Psoas muscle (tissue), 8 donors: ENCODE data around the gene DUSP16. TPM values are rescaled to one million over a fixed set of nuclear protein-coding genes. Genes with fewer than 3 reads are reported as not detected.

Experiments
- ATAC-seq, 4 donors: fragments of 200-7000 bp; cut with Tn5 transposase; one replicate each; pipeline ENCODE4 v1.9.1; 2020; ENCODE audit warnings: moderate library complexity in 3 of 4, mild to moderate bottlenecking in 2 of 4
- DNase-seq, 2 donors: peaks; one replicate each; pipeline ENCODE4 v3.0.0-alpha.2; 2020
- H3K27ac ChIP-seq: fragments of 200-600 bp; one replicate; pipeline ENCODE4 v1.8.0; 2022
- H3K27me3 ChIP-seq, 3 donors: fragments of 200-600 bp in 1 of 3; one replicate each; pipeline versions ENCODE4 v1.6.1 to v1.8.0; 2013 to 2022; ENCODE audit warnings: low read length in 2 of 3, mild to moderate bottlenecking in 2 of 3, moderate library complexity in 1 of 3; ENCODE audit not compliant: insufficient read depth in 3 of 3
- H3K36me3 ChIP-seq, 2 donors: fragments of 200-600 bp in 1 of 2; one replicate each; pipeline versions ENCODE4 v1.6.1 to v1.8.0; 2013 to 2022; ENCODE audit warnings: low read depth in 1 of 2, mild to moderate bottlenecking in 1 of 2, moderate library complexity in 1 of 2; ENCODE audit not compliant: insufficient read depth in 1 of 2
- H3K4me1 ChIP-seq: fragments of 200-600 bp; one replicate; pipeline ENCODE4 v1.8.0; 2022
- H3K4me3 ChIP-seq: fragments of 200-600 bp; one replicate; pipeline ENCODE4 v1.8.0; 2022; ENCODE audit warnings: mild to moderate bottlenecking
- H3K9me3 ChIP-seq: fragments of 200-600 bp; one replicate; pipeline ENCODE4 v1.8.0; 2022
- CTCF ChIP-seq: fragments of 200-600 bp; IDR thresholded peaks from one replicate; pipeline ENCODE4 v1.8.0; 2022; ENCODE audit warnings: antibody characterized with exemption
- WGBS, 3 donors: extraction: QIAGEN DNeasy Blood & Tissue Kit; methylation state at CpG; one replicate each; pipeline versions ENCODE4 v1.1.6 to v1.1.7; 2013; 5-methylcytosine and 5-hydroxymethylcytosine counted together
- intact Hi-C, 2 donors: fragments of 100-400 bp; cut with DNase I; formaldehyde crosslinking; loops; one replicate each; pipeline versions ENCODE4 v1.11.0 to v1.14.2; 2022
- polyA plus RNA-seq, 3 donors: library from polyadenylated mRNA; stranded (reverse); fragments of 200-250 nt; gene quantifications; one replicate each; pipeline ENCODE4 v1.2.3, GENCODE V29; 2013
- total RNA-seq, 4 donors: library from RNA; stranded (reverse); fragmentation: NEBNext Ultra II Directional in 2 of 4; extraction: Animal tissue kit (Norgen Biotek cat#: 25700) in 2 of 4; gene quantifications; one replicate each; pipeline versions ENCODE4 v1.2.1 to v1.2.4, GENCODE V29; 2021 to 2023
- donor health status: healthy with polysubstance abuse.
- donor health status: DM: no; HTN: no; CAD: no; lungs with moderate emphysema.
- donor health status: Bipolar disorder and iron deficiency.
- donor health status: healthy.
- donor health status: DM: yes; HTN: yes; CAD: no.
- donor health status: DM: no; HTN: no; CAD: no.
- donor health status: DM: no; HTN: no; CAD: no.
- donor health status: DM: yes; HTN: yes; CAD: no.

DUSP16 gene
- total and polyA plus RNA-seq, 7 donors = 3.3 to 23.8 (median 14.2) TPM

GRCh38 chr12:12470751-12471306 is 91.8 kb downstream of the DUSP16 start:
- H3K27ac ChIP-seq = no peak overlapping the region
- H3K4me3 ChIP-seq = no peak overlapping the region
- no peak for TF ChIP-seq CTCF
- H3K27me3 ChIP-seq = no peaks in the 10 kb centered on the region
- H3K36me3 ChIP-seq = peaks cover 0 to 19% of the 10 kb centered on the region in 2 donors
- 73 to 80% (median 77%) methylated on average over 7 of the region's 7 CpGs for WGBS, 3 donors
- intact Hi-C loops = no loop called here
- no peak for ATAC-seq
- DNase-seq = no peak
- peaks cover 4% of the 10 kb centered on the region for H3K4me1 ChIP-seq
- no peaks in the 10 kb centered on the region for H3K9me3 ChIP-seq

GRCh38 chr12:12469386-12469785 is 93.3 kb downstream of the DUSP16 start:
- peaks cover 0 to 16% of the 10 kb centered on the region in 2 donors for H3K36me3 ChIP-seq
- DNase-seq (no peak), ATAC-seq (no peak)
- no peaks in the 10 kb centered on the region for H3K9me3 ChIP-seq
- TF ChIP-seq CTCF = no peak
- no peak overlapping the region for H3K4me3 ChIP-seq
- H3K27ac ChIP-seq = no peak overlapping the region
- 88 to 95% (median 92%) methylated on average over 7 of the region's 7 CpGs for WGBS, 3 donors
- intact Hi-C loops = no loop called here
- no peaks in the 10 kb centered on the region for H3K27me3 ChIP-seq
- peaks cover 4% of the 10 kb centered on the region for H3K4me1 ChIP-seq

- no peaks in the 10 kb centered on the region for H3K9me3 ChIP-seq
- WGBS, 3 donors = 84 to 99% (median 94%) methylated on average over 3 of the region's 3 CpGs
- H3K27me3 ChIP-seq = no peaks in the 10 kb centered on the region
- ATAC-seq (no peak), DNase-seq (no peak)
- peaks cover 0 to 14% of the 10 kb centered on the region in 2 donors for H3K36me3 ChIP-seq
- intact Hi-C loops = no loop called here
- H3K4me3 ChIP-seq = no peak overlapping the region
- H3K27ac ChIP-seq = no peak overlapping the region
- no peak for TF ChIP-seq CTCF
- peaks cover 4% of the 10 kb centered on the region for H3K4me1 ChIP-seq
Measured at GRCh38 chr12:12468575-12468974, 94.1 kb downstream of the DUSP16 start.

GRCh38 chr12:12467688-12468261 is 94.9 kb downstream of the DUSP16 start:
- ATAC-seq (peak; percentile 69 to 76 (median 70)), DNase-seq (no peak)
- 52 to 75% (median 57%) methylated on average over 14 of the region's 14 CpGs for WGBS, 3 donors
- TF ChIP-seq CTCF = no peak
- Histone ChIP-seq H3K27me3 (no peaks in the 10 kb centered on the region), H3K4me1 (peaks cover 4% of the 10 kb centered on the region), H3K36me3 (peaks cover 0 to 9% of the 10 kb centered on the region in 2 donors), H3K9me3 (no peaks in the 10 kb centered on the region), H3K27ac (no peak overlapping the region), H3K4me3 (no peak overlapping the region)
- intact Hi-C loops = no loop called here

- WGBS, 3 donors = 42 to 63% (median 45%) methylated on average over 6 of the region's 6 CpGs
- H3K36me3 ChIP-seq = peaks cover 0 to 9% of the 10 kb centered on the region in 2 donors
- H3K9me3 ChIP-seq = no peaks in the 10 kb centered on the region
- ATAC-seq (peak; percentile 59 to 73 (median 72)), DNase-seq (no peak)
- H3K4me1 ChIP-seq = peaks cover 4% of the 10 kb centered on the region
- H3K27me3 ChIP-seq = no peaks in the 10 kb centered on the region
- TF ChIP-seq CTCF = no peak
- intact Hi-C loops = no loop called here
- H3K4me3 ChIP-seq = no peak overlapping the region
- no peak overlapping the region for H3K27ac ChIP-seq
Measured at GRCh38 chr12:12467264-12467663, 95.4 kb downstream of the DUSP16 start.
